NB4 (cell line): ENCODE data around the gene SH3PXD2B.

Experiments
- POLR2A ChIP-seq: IDR thresholded peaks from 2 replicates; pipeline ENCODE4 v1.6.1; 2011; ENCODE audit warnings: mild to moderate bottlenecking; ENCODE audit not compliant: insufficient read length; ENCODE audit errors: extremely low read depth
- TF ChIP-seq, protein P1 (sequence below): IDR thresholded peaks from one replicate; pipeline ENCODE4 v1.5.1; 2012; ENCODE audit warnings: low read depth, low read length

DNA sequence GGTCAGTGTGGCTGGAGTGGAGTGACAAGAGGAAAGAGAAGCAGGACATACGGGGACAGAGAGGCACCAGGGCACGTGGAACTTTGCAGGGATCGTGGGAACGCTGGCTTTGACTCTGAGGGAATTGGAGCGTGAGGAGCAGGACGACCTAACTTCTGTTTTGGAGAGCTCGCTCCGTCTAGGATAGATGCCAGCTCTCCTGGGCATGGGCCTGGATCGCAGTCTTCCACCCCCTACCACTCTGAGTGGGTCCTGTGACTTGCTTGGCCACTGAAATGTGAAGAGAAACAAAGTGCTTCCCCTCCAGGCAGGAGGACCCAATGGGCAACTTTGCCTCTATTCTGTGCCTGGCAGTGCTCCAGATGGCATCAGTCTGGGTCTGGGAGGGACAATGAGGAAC lies 8.7 kb upstream of the SH3PXD2B start:
- TF ChIP-seq, protein P1, sequence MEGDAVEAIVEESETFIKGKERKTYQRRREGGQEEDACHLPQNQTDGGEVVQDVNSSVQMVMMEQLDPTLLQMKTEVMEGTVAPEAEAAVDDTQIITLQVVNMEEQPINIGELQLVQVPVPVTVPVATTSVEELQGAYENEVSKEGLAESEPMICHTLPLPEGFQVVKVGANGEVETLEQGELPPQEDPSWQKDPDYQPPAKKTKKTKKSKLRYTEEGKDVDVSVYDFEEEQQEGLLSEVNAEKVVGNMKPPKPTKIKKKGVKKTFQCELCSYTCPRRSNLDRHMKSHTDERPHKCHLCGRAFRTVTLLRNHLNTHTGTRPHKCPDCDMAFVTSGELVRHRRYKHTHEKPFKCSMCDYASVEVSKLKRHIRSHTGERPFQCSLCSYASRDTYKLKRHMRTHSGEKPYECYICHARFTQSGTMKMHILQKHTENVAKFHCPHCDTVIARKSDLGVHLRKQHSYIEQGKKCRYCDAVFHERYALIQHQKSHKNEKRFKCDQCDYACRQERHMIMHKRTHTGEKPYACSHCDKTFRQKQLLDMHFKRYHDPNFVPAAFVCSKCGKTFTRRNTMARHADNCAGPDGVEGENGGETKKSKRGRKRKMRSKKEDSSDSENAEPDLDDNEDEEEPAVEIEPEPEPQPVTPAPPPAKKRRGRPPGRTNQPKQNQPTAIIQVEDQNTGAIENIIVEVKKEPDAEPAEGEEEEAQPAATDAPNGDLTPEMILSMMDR = no peak
- no peak for TF ChIP-seq POLR2A
